ENCODE results near the gene SLC19A1.

SLC19A1 gene

GRCh38 chr21:45486443-45487160 is 55.6 kb downstream of the SLC19A1 start:
- TF ChIP-seq CTCF (IDR thresholded peaks at IDR 0.05; ENCODE audit: low read depth, low read length): no peak
- H3K4me3 ChIP-seq (ENCODE audit: low read depth, low read length): no peak overlapping the region

- no peak overlapping the region for H3K4me3 ChIP-seq (ENCODE audit: low read depth, low read length)
- no peak for TF ChIP-seq CTCF (IDR thresholded peaks at IDR 0.05; ENCODE audit: low read depth, low read length)
Observed at GRCh38 chr21:45485686-45486442, 56.4 kb downstream of the SLC19A1 start.

GRCh38 chr21:45484318-45484717 is 57.9 kb downstream of the SLC19A1 start:
- TF ChIP-seq CTCF (IDR thresholded peaks at IDR 0.05; ENCODE audit: low read depth, low read length): no peak
- no peak overlapping the region for H3K4me3 ChIP-seq (ENCODE audit: low read depth, low read length)

- no peak overlapping the region for H3K4me3 ChIP-seq (ENCODE audit: low read depth, low read length)
- no peak for TF ChIP-seq CTCF (IDR thresholded peaks at IDR 0.05; ENCODE audit: low read depth, low read length)
Observed at GRCh38 chr21:45482899-45483821, 59.1 kb downstream of the SLC19A1 start.

GRCh38 chr21:45481977-45482898 is 60.0 kb downstream of the SLC19A1 start:
- no peak for TF ChIP-seq CTCF (IDR thresholded peaks at IDR 0.05; ENCODE audit: low read depth, low read length)
- no peak overlapping the region for H3K4me3 ChIP-seq (ENCODE audit: low read depth, low read length)

- TF ChIP-seq CTCF (IDR thresholded peaks at IDR 0.05; ENCODE audit: low read depth, low read length): no peak
- H3K4me3 ChIP-seq (ENCODE audit: low read depth, low read length): no peak overlapping the region
Observed at GRCh38 chr21:45481566-45481965, 60.7 kb downstream of the SLC19A1 start.

Measured in WI38 (cell line).